Keratinocyte (primary cell): ENCODE measurements around the gene ACOT13. TPM values are rescaled to one million over a fixed set of nuclear protein-coding genes. Genes with fewer than 3 reads are reported as not detected.
"Not testable (repeated sequence)": the region's sequence is repeated elsewhere in the genome, so short reads cannot be mapped to it uniquely, and the experiment has no call there.

Source experiments
- DNase-seq: peaks from one replicate; pipeline ENCODE4 v3.0.0-alpha.2; 2011; ENCODE audit warnings: low read depth, missing footprints, low spot score
- FAIRE-seq: peaks from 2 replicates; lab custom pipeline; 2011; peaks lifted over from hg19 to GRCh38; lab: Jason Lieb, UNC
- H2AFZ ChIP-seq: 2 replicates; pipeline ENCODE4 v1.6.0; 2012; ENCODE audit warnings: low read length, control low read depth, inconsistent platforms; ENCODE audit not compliant: control insufficient read depth
- H3K27ac ChIP-seq: 2 replicates; pipeline ENCODE4 v1.5.1; 2011; ENCODE audit warnings: low read length; ENCODE audit not compliant: control insufficient read depth, insufficient read depth
- H3K27me3 ChIP-seq: 3 replicates; pipeline ENCODE4 v1.6.0; 2011; ENCODE audit warnings: low read length; ENCODE audit not compliant: control insufficient read depth, insufficient read depth; ENCODE audit errors: extremely low read depth
- H3K36me3 ChIP-seq, 2 experiments: 2 replicates in 1 of 2; 3 replicates in 1 of 2; pipeline ENCODE4 v1.5.1; 2011; ENCODE audit warnings: low read length in 2 of 2, mild to moderate bottlenecking in 1 of 2; ENCODE audit not compliant: control insufficient read depth in 2 of 2, insufficient read depth in 2 of 2; ENCODE audit errors: extremely low read depth in 1 of 2
- H3K4me1 ChIP-seq: 3 replicates; pipeline ENCODE4 v1.5.1; 2011; ENCODE audit warnings: low read length; ENCODE audit not compliant: control insufficient read depth, insufficient read depth; ENCODE audit errors: extremely low read depth
- H3K4me2 ChIP-seq: 3 replicates; pipeline ENCODE4 v1.6.0; 2011; ENCODE audit warnings: low read depth, low read length; ENCODE audit not compliant: control insufficient read depth, insufficient read depth; ENCODE audit errors: extremely low read depth
- H3K4me3 ChIP-seq, 3 experiments: fragments of 200-600 bp in 1 of 3; sonication (generic) in 1 of 3; 2 replicates in 2 of 3; 3 replicates in 1 of 3; pipeline ENCODE4 v1.5.1; 2011 to 2016; ENCODE audit warnings: low read length in 3 of 3, mild to moderate bottlenecking in 3 of 3, control low read depth in 2 of 3, inconsistent platforms in 1 of 3, low read depth in 1 of 3, mixed read lengths in 1 of 3, mixed run types in 1 of 3, moderate library complexity in 1 of 3; ENCODE audit not compliant: control insufficient read depth in 2 of 3, insufficient read depth in 2 of 3; ENCODE audit errors: extremely low read depth in 1 of 3
- H3K79me2 ChIP-seq: 2 replicates; pipeline ENCODE4 v1.6.0; 2012; ENCODE audit warnings: low read length; ENCODE audit not compliant: control insufficient read depth, insufficient read depth
- H3K9ac ChIP-seq: 3 replicates; pipeline ENCODE4 v1.6.0; 2011; ENCODE audit warnings: low read length; ENCODE audit not compliant: control insufficient read depth, insufficient read depth; ENCODE audit errors: extremely low read depth
- H3K9me1 ChIP-seq: 3 replicates; pipeline ENCODE4 v1.6.0; 2011; ENCODE audit warnings: low read length; ENCODE audit not compliant: control insufficient read depth, insufficient read depth; ENCODE audit errors: extremely low read depth
- H3K9me3 ChIP-seq: 2 replicates; pipeline ENCODE4 v1.5.1; 2012; ENCODE audit warnings: low read depth, low read length; ENCODE audit not compliant: control insufficient read depth
- H4K20me1 ChIP-seq: 3 replicates; pipeline ENCODE4 v1.6.0; 2011; ENCODE audit warnings: low read length; ENCODE audit not compliant: control insufficient read depth, insufficient read depth; ENCODE audit errors: extremely low read depth
- EZH2 ChIP-seq: IDR thresholded peaks from one replicate; pipeline ENCODE4 v1.6.1; 2012; ENCODE audit warnings: inconsistent platforms, mild to moderate bottlenecking, low read length, moderate library complexity
- dilution Hi-C: fragments of 300-500 bp; cut with MboI; formaldehyde crosslinking; loops from one replicate; pipeline ENCODE4 v1.7.0; 2020; ENCODE audit warnings: low sequenced_read_pairs; ENCODE audit not compliant: extremely low pct_ligation_motif_present
- polyA plus RNA-seq, 5 experiments: library from polyadenylated mRNA; depleted of rRNA in 3 of 5; stranded (reverse) in 3 of 5; stranded (forward) in 1 of 5; unstranded in 1 of 5; fragments of >200 nt; gene quantifications; 1 replicate in 1 of 5; 2 replicates in 3 of 5; 3 replicates in 1 of 5; pipeline versions ENCODE4 v1.2.1 to v1.2.3, GENCODE V29; 2011 to 2012; ENCODE audit warnings: missing spikeins in 2 of 5, low read depth in 1 of 5, low replicate concordance in 1 of 5
- TF ChIP-seq, protein P1 (sequence below), 3 experiments: IDR thresholded peaks in 1 of 3; conservative IDR thresholded peaks in 1 of 3; optimal IDR thresholded peaks in 1 of 3; 2 replicates in 2 of 3; 3 replicates in 1 of 3; pipeline versions ENCODE3 to v1.5.1; 2011; ENCODE audit warnings: low read length in 3 of 3, mild to moderate bottlenecking in 3 of 3, moderate library complexity in 2 of 3, control low read depth in 1 of 3, inconsistent platforms in 1 of 3; ENCODE audit not compliant: insufficient read depth in 2 of 3; ENCODE audit errors: extremely low read depth in 1 of 3

ACOT13 gene
- polyA plus RNA-seq, 1 donor (not counting 4 experiments of a cell fraction or from before 2014, with no cell fraction given): 57.9 TPM

- H3K4me1 ChIP-seq: peaks cover 4% of the 10 kb centered on the region
- no peak for TF ChIP-seq EZH2
Measured at GRCh38 chr6:24710519-24711303, 43.8 kb downstream of the ACOT13 start.

GRCh38 chr6:24716602-24717148 is 49.8 kb downstream of the ACOT13 start:
- H3K27me3 ChIP-seq, FAIRE-seq, H3K9me1 ChIP-seq, H3K9me3 ChIP-seq, H3K9ac ChIP-seq, H2AFZ ChIP-seq, dilution Hi-C loops, DNase-seq: not testable (repeated sequence)
- Histone ChIP-seq H3K4me3 (peak overlapping the region; percentile 80 to 97 (median 95)), H3K4me1 (peaks cover 19% of the 10 kb centered on the region), H3K79me2 (peaks cover 88% of the 10 kb centered on the region), H3K27ac (peak overlapping the region; percentile 25), H3K36me3 (peaks cover 11 to 28% of the 10 kb centered on the region in 2 experiments), H3K4me2 (peak overlapping the region; percentile 95), H4K20me1 (peaks cover 23% of the 10 kb centered on the region)

More at GRCh38 chr6:24710519-24711303, 43.8 kb downstream of the ACOT13 start:
- no peaks in the 10 kb centered on the region for H3K9me3 ChIP-seq
- peaks cover 58% of the 10 kb centered on the region for H3K79me2 ChIP-seq
- no peak overlapping the region for H2AFZ ChIP-seq
- no peak overlapping the region for H3K9ac ChIP-seq
- no peaks in the 10 kb centered on the region for H3K27me3 ChIP-seq
- H3K27ac ChIP-seq: no peak overlapping the region
- H3K36me3 ChIP-seq: peaks cover 20 to 53% of the 10 kb centered on the region in 2 experiments
- DNase-seq: no peak
- dilution Hi-C loops: no loop called here
- H3K4me2 ChIP-seq: no peak overlapping the region
- H3K4me3 ChIP-seq: no peak overlapping the region
- H4K20me1 ChIP-seq: peaks cover 17% of the 10 kb centered on the region
- no peak for FAIRE-seq
- H3K9me1 ChIP-seq: no peaks in the 10 kb centered on the region

GRCh38 chr6:24718449-24719124 is 51.7 kb downstream of the ACOT13 start:
- no peak overlapping the region for H2AFZ ChIP-seq
- peaks cover 13% of the 10 kb centered on the region for H4K20me1 ChIP-seq
- peak overlapping the region; percentile 100 for H3K9ac ChIP-seq
- peak overlapping the region; percentile 100 for H3K27ac ChIP-seq
- no peaks in the 10 kb centered on the region for H3K9me3 ChIP-seq
- TF ChIP-seq, protein P1, sequence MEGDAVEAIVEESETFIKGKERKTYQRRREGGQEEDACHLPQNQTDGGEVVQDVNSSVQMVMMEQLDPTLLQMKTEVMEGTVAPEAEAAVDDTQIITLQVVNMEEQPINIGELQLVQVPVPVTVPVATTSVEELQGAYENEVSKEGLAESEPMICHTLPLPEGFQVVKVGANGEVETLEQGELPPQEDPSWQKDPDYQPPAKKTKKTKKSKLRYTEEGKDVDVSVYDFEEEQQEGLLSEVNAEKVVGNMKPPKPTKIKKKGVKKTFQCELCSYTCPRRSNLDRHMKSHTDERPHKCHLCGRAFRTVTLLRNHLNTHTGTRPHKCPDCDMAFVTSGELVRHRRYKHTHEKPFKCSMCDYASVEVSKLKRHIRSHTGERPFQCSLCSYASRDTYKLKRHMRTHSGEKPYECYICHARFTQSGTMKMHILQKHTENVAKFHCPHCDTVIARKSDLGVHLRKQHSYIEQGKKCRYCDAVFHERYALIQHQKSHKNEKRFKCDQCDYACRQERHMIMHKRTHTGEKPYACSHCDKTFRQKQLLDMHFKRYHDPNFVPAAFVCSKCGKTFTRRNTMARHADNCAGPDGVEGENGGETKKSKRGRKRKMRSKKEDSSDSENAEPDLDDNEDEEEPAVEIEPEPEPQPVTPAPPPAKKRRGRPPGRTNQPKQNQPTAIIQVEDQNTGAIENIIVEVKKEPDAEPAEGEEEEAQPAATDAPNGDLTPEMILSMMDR (optimal IDR thresholded peaks at IDR 0.05 in 1 of 3, IDR thresholded peaks at IDR 0.05 in 1 of 3, conservative IDR thresholded peaks at IDR 0.05 in 1 of 3; ENCODE audit: extremely low read depth in 1 of 3, insufficient read depth in 2 of 3, low read length in 3 of 3): no peak
- TF ChIP-seq EZH2: no peak
- DNase-seq (no peak), FAIRE-seq (no peak)
- H3K27me3 ChIP-seq: no peaks in the 10 kb centered on the region
- H3K4me2 ChIP-seq: peak overlapping the region; percentile 95
- peaks cover 22% of the 10 kb centered on the region for H3K4me1 ChIP-seq
- peaks cover 9 to 24% of the 10 kb centered on the region in 2 experiments for H3K36me3 ChIP-seq
- dilution Hi-C loops: no loop called here
- H3K79me2 ChIP-seq: peaks cover 70% of the 10 kb centered on the region
- no peaks in the 10 kb centered on the region for H3K9me1 ChIP-seq
- H3K4me3 ChIP-seq: peak overlapping the region; percentile 80 to 97 (median 95)
